ENCODE results near the gene TNNI3K. TPM values are rescaled to one million over a fixed set of nuclear protein-coding genes. Genes with fewer than 3 reads are reported as not detected.

TNNI3K gene
- total and polyA plus RNA-seq, 10 of the 15 experiments (the other 5 are each of a cell fraction or from before 2014, with no cell fraction given), result 0.14 to 1.6 (median 0.44) TPM; not detected in 4

DNA sequence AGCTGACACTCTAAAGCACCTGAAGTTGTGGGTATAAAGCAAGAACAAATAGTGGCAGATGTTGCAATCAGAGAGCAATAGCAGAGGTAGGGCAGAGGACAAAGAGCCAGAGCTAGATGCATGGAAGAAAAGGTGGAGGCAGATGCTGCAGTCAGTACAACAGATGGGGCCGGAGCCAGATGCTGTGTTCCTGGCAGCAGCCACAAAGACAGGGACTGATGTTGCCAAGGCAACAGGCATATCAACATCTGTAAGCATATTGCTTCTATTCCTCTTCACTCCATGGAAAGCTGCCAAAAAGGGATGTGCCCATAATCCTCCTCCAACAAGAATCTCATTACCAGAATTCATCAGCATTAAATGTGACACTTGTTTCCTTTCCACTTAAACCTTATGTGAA is 108.0 kb downstream of the TNNI3K start:
- Histone ChIP-seq H3K27me3 (replicated peaks in 1 of 2; ENCODE audit: control insufficient read depth in 2 of 2, insufficient read depth in 2 of 2, low read length in 1 of 2) (no peaks in the 10 kb centered on the region), H3K4me1 (ENCODE audit: control insufficient read depth, insufficient read depth, low read length) (no peaks in the 10 kb centered on the region), H3K9ac (ENCODE audit: control insufficient read depth, insufficient read depth, low read length) (no peak overlapping the region), H2AFZ (ENCODE audit: control insufficient read depth, low read depth, low read length) (no peak overlapping the region), H3K9me3 (replicated peaks; ENCODE audit: control insufficient read depth, insufficient read depth, low read length) (no peaks in the 10 kb centered on the region), H4K20me1 (ENCODE audit: control insufficient read depth, insufficient read depth) (no peaks in the 10 kb centered on the region), H3K4me2 (ENCODE audit: control insufficient read depth, insufficient read depth) (no peak overlapping the region), H3K79me2 (ENCODE audit: control insufficient read depth, insufficient read depth, low read length) (no peaks in the 10 kb centered on the region), H3K36me3 (ENCODE audit: control insufficient read depth in 2 of 2, insufficient read depth in 2 of 2, low read length in 1 of 2) (no peaks in the 10 kb centered on the region), H3K27ac (ENCODE audit: control insufficient read depth, insufficient read depth) (no peak overlapping the region), H3K4me3 (no peak overlapping the region)
- RAD21 ChIA-PET (ENCODE audit: unreplicated experiment), result no interaction called here
- POLR2A ChIA-PET, result no interaction called here
- BruUV-seq (replicated peaks), result no TSS peak
- in situ Hi-C loops (cut with MboI), result no loop called here
- CTCF ChIA-PET, result interaction anchor here (1.4 kb wide), 1 partner anchor 9 kb away, joined by 5 read pairs; no protein-coding TSS in a partner anchor
- SMC1A ChIA-PET (ENCODE audit: uncharacterized antibody, unreplicated experiment), result interaction anchor here (1.8 kb wide), 1 partner anchor 12 kb away, joined by 5 read pairs; no protein-coding TSS in a partner anchor
- intact Hi-C loops (cut with micrococcal nuclease; ENCODE audit: unreplicated experiment), result no loop called here
- 54% methylated on average over 1 of the region's 1 CpG for WGBS (ENCODE audit: insufficient coverage, insufficient replicate concordance, low lambda C conversion rate, missing lambda C conversion rate)
- no peak for TF ChIP-seq MXI1 (IDR thresholded peaks at IDR 0.05; ENCODE audit: low read depth, low read length)
- TF ChIP-seq, protein P1, sequence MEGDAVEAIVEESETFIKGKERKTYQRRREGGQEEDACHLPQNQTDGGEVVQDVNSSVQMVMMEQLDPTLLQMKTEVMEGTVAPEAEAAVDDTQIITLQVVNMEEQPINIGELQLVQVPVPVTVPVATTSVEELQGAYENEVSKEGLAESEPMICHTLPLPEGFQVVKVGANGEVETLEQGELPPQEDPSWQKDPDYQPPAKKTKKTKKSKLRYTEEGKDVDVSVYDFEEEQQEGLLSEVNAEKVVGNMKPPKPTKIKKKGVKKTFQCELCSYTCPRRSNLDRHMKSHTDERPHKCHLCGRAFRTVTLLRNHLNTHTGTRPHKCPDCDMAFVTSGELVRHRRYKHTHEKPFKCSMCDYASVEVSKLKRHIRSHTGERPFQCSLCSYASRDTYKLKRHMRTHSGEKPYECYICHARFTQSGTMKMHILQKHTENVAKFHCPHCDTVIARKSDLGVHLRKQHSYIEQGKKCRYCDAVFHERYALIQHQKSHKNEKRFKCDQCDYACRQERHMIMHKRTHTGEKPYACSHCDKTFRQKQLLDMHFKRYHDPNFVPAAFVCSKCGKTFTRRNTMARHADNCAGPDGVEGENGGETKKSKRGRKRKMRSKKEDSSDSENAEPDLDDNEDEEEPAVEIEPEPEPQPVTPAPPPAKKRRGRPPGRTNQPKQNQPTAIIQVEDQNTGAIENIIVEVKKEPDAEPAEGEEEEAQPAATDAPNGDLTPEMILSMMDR (IDR thresholded peaks at IDR 0.05 in 2 of 3, conservative IDR thresholded peaks at IDR 0.05 in 1 of 3; ENCODE audit: control insufficient read depth in 2 of 3, extremely low read depth in 1 of 3, insufficient read depth in 1 of 3, low read depth in 3 of 3, low read length in 3 of 3), result no peak
- TF ChIP-seq, protein P2, sequence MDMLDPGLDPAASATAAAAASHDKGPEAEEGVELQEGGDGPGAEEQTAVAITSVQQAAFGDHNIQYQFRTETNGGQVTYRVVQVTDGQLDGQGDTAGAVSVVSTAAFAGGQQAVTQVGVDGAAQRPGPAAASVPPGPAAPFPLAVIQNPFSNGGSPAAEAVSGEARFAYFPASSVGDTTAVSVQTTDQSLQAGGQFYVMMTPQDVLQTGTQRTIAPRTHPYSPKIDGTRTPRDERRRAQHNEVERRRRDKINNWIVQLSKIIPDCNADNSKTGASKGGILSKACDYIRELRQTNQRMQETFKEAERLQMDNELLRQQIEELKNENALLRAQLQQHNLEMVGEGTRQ (IDR thresholded peaks at IDR 0.05; ENCODE audit: borderline replicate concordance, low read depth, low read length), result no peak
- TF ChIP-seq RAD21 (IDR thresholded peaks at IDR 0.05; ENCODE audit: insufficient read depth, low read depth, low read length), result no peak
- no peak for TF ChIP-seq SP1 (IDR thresholded peaks at IDR 0.05; ENCODE audit: low read depth, low read length)
- TF ChIP-seq, protein P3, sequence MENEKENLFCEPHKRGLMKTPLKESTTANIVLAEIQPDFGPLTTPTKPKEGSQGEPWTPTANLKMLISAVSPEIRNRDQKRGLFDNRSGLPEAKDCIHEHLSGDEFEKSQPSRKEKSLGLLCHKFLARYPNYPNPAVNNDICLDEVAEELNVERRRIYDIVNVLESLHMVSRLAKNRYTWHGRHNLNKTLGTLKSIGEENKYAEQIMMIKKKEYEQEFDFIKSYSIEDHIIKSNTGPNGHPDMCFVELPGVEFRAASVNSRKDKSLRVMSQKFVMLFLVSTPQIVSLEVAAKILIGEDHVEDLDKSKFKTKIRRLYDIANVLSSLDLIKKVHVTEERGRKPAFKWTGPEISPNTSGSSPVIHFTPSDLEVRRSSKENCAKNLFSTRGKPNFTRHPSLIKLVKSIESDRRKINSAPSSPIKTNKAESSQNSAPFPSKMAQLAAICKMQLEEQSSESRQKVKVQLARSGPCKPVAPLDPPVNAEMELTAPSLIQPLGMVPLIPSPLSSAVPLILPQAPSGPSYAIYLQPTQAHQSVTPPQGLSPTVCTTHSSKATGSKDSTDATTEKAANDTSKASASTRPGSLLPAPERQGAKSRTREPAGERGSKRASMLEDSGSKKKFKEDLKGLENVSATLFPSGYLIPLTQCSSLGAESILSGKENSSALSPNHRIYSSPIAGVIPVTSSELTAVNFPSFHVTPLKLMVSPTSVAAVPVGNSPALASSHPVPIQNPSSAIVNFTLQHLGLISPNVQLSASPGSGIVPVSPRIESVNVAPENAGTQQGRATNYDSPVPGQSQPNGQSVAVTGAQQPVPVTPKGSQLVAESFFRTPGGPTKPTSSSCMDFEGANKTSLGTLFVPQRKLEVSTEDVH (IDR thresholded peaks at IDR 0.05; ENCODE audit: low read depth, partially characterized antibody), result no peak
- TF ChIP-seq LARP7 (IDR thresholded peaks at IDR 0.05), result no peak
- no peak for FAIRE-seq
- no peak for DNase-seq (ENCODE audit: low read depth, low spot score)
- no peak for ATAC-seq

Data from GM12878 (cell line).